AG10803 (cell line): Measurements from ENCODE around the gene OR4F6.
"Not testable (repeated sequence)": the region's sequence is repeated elsewhere in the genome, so short reads cannot be mapped to it uniquely, and the experiment has no call there.

Source experiments
- DNase-seq: peaks from one replicate; pipeline ENCODE4 v3.0.0; 2010; ENCODE audit warnings: low read depth
- H3K4me3 ChIP-seq: 2 replicates; pipeline ENCODE4 v1.5.1; 2011; ENCODE audit warnings: mild to moderate bottlenecking, low read length, control low read depth
- CTCF ChIP-seq: conservative IDR thresholded peaks from 2 replicates; pipeline ENCODE4 v1.5.1; 2011; ENCODE audit warnings: mild to moderate bottlenecking, low read length, control low read depth, inconsistent platforms

The OR4F6 gene

GRCh38 chr15:101781928-101782327, 21.4 kb upstream of the OR4F6 start:
- no peak for DNase-seq
- TF ChIP-seq CTCF: no peak
- no peak overlapping the region for H3K4me3 ChIP-seq

- no peak for TF ChIP-seq CTCF
- H3K4me3 ChIP-seq: no peak overlapping the region
Observed at GRCh38 chr15:101784644-101785043, 18.7 kb upstream of the OR4F6 start.

GRCh38 chr15:101786422-101786821, 16.9 kb upstream of the OR4F6 start:
- not testable (repeated sequence) for DNase-seq, H3K4me3 ChIP-seq

More at GRCh38 chr15:101784644-101785043, 18.7 kb upstream of the OR4F6 start:
- no peak for DNase-seq

GRCh38 chr15:101788001-101788400, 15.3 kb upstream of the OR4F6 start:
- not testable (repeated sequence) for DNase-seq, H3K4me3 ChIP-seq

GRCh38 chr15:101788503-101789269, 14.6 kb upstream of the OR4F6 start:
- not testable (repeated sequence) for DNase-seq, H3K4me3 ChIP-seq

- H3K4me3 ChIP-seq, DNase-seq: not testable (repeated sequence)
Observed at GRCh38 chr15:101790748-101791147, 12.6 kb upstream of the OR4F6 start.

GRCh38 chr15:101793981-101794380, 9.3 kb upstream of the OR4F6 start:
- not testable (repeated sequence) for DNase-seq, H3K4me3 ChIP-seq

GRCh38 chr15:101795455-101795854, 7.9 kb upstream of the OR4F6 start:
- peak; percentile 76 for DNase-seq
- TF ChIP-seq CTCF: no peak
- no peak overlapping the region for H3K4me3 ChIP-seq

- no peak for DNase-seq
- no peak overlapping the region for H3K4me3 ChIP-seq
- TF ChIP-seq CTCF: no peak
Observed at GRCh38 chr15:101799665-101800064, 3.6 kb upstream of the OR4F6 start.

- no peak for DNase-seq
- H3K4me3 ChIP-seq: no peak overlapping the region
- TF ChIP-seq CTCF: no peak
Observed at GRCh38 chr15:101801048-101801447, 2.3 kb upstream of the OR4F6 start.
